ENCODE measurements around the gene COPZ1. TPM values are rescaled to one million over a fixed set of nuclear protein-coding genes. Genes with fewer than 3 reads are reported as not detected.
A peak's percentile ranks its signal among the peaks of the same experiment; 100 is the strongest.
"Not testable (repeated sequence)": the region's sequence is repeated elsewhere in the genome, so short reads cannot be mapped to it uniquely, and the experiment has no call there.

COPZ1 gene, protein sequence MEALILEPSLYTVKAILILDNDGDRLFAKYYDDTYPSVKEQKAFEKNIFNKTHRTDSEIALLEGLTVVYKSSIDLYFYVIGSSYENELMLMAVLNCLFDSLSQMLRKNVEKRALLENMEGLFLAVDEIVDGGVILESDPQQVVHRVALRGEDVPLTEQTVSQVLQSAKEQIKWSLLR
- 186 TPM for polyA plus RNA-seq (2013, experiment 1 of 4)
- 199 TPM for polyA plus RNA-seq (2013, experiment 2 of 4)
- 131 TPM for polyA plus RNA-seq (2013, experiment 3 of 4)
- 163 TPM for polyA plus RNA-seq (2013, experiment 4 of 4)

DNA sequence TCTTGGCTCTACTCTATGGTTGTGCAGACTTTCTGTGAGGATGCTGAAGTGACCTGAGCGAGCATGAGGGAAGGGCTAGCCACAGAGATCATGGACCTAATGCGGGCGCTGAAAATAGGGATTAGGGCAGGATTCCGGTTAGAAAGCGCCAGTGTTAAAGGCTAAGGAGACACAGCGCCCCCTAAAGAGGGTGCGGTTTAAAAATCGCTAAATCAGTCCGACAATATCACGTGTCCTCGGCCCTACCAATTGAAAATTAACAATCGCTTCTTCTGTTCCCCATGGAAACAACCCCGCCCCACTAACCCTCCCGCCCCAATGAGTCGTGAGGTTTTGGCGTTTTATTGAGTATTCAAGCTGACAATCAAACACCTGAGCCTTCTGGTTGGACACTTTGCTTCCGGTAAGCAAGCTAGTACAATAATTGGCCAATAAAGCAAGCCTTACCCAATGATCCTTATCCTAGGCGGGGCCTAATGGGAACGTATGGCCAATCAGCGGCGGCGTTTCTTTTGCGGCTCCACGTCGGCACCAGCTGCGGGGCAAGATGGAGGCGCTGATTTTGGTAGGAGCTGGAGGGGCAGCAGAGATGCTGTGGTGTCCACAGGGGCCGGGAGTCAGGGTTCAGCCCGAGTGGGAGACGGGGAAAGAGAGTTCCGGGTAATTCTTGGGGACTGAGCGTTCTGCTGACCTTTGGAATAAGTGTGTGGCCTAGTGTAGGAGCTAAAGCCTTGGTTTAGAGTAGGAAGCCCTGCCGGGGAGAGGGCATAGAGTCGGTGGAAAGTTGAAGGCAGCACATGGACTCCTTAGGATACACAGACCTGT is at the start of gene COPZ1:
TSS of gene COPZ1 (plus strand) at position 515 of the 825 bp plus-strand sequence. CDS start at position 548, 33 bp downstream.
- peak within 1 kb of the TSS; percentile 78 for H3K27ac ChIP-seq (ENCODE audit: insufficient read depth, low read depth, low read length, poor library complexity, severe bottlenecking)
- 2% methylated on average over 34 of the region's 34 CpGs for WGBS, 2 experiments
- no peaks in the 10 kb centered on the region for H3K36me3 ChIP-seq (ENCODE audit: control insufficient read depth, insufficient read depth, low read length)
- H3K27me3 ChIP-seq (ENCODE audit: control insufficient read depth, insufficient read depth, low read length, poor library complexity, severe bottlenecking) = no peaks in the 10 kb centered on the region
- H3K4me3 ChIP-seq (ENCODE audit: insufficient read depth, low read depth, low read length) = peak within 1 kb of the TSS; percentile 90
- peaks cover under 1% of the 10 kb centered on the region for H3K4me1 ChIP-seq (ENCODE audit: control insufficient read depth, insufficient read depth, low read length)
- no peaks in the 10 kb centered on the region for H3K9me3 ChIP-seq (ENCODE audit: control insufficient read depth, low read length)

DNA sequence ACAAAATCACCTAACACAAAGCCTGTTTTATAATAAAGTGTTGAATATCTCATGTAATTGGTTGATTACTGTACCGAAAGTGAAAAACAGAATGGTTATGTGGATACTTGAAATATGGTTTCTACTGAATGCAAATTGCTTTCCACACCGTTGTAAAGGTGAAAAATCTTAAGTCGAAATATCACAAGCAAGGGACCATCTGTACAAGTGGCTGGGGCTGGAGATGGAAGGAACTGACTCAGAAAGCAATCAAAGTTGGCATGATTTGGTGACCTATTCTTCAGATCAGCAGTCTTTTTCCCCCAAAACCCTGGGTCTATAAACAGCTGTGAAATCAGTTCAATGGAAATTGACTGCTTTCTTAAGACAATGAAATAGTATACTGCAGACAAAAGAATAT is 48.6 kb upstream of the COPZ1 start:
- no peaks in the 10 kb centered on the region for H3K27me3 ChIP-seq (ENCODE audit: control insufficient read depth, insufficient read depth, low read length, poor library complexity, severe bottlenecking)
- H3K36me3 ChIP-seq (ENCODE audit: control insufficient read depth, insufficient read depth, low read length) = peaks cover 6% of the 10 kb centered on the region
- H3K27ac ChIP-seq (ENCODE audit: insufficient read depth, low read depth, low read length, poor library complexity, severe bottlenecking) = no peak overlapping the region
- H3K9me3 ChIP-seq (ENCODE audit: control insufficient read depth, low read length) = no peaks in the 10 kb centered on the region
- WGBS, 2 experiments = 97 to 98% methylated on average over 3 of the region's 3 CpGs
- peaks cover 17% of the 10 kb centered on the region for H3K4me1 ChIP-seq (ENCODE audit: control insufficient read depth, insufficient read depth, low read length)
- H3K4me3 ChIP-seq (ENCODE audit: insufficient read depth, low read depth, low read length) = no peak overlapping the region

DNA sequence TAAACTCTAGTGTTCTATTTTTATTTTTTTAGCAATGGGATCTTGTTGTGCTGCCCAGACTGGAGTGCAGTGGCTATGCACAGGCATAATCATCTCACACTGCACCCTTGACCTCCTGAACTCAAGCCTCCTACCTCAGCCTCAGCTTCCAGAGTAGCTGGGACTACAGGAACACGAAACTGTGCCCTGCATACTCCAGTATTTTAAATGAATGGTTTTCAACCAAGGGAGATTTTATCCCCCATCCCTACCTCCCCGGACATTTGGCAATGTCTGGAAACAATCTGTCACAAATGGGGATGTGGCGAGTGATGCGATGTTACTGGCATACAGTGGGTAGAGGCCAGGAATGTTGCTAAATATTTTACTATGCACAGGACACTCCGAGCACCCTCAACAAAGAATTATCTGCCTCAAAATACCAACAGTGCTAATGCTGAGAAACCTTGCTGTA is 47.1 kb upstream of the COPZ1 start:
- 81 to 86% methylated on average over 5 of the region's 5 CpGs for WGBS, 2 experiments
- H3K36me3 ChIP-seq (ENCODE audit: control insufficient read depth, insufficient read depth, low read length) = peaks cover 19% of the 10 kb centered on the region

DNA sequence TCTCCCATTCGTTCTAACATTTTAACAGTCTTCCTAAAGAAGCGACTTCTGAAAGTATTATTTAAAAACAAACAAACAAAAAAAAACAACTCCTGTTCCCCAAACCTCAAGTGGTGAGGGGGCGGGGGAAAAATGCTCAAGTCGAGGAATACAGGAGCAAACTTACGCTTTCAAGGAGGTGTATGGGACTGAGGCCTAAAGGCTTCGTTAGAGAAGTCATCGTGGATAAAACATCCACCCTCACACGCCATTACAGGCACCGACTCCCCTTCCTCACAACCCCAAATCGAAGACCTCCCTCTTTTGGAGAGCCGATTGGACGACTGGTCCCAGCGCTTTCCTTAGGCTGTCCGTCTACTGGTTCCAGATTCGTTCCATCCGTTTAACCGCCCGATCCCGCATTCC is 45.7 kb upstream of the COPZ1 start:
- Histone ChIP-seq H3K4me1 (ENCODE audit: control insufficient read depth, insufficient read depth, low read length) (peaks cover 28% of the 10 kb centered on the region), H3K36me3 (ENCODE audit: control insufficient read depth, insufficient read depth, low read length) (peaks cover 29% of the 10 kb centered on the region), H3K27ac (ENCODE audit: insufficient read depth, low read depth, low read length, poor library complexity, severe bottlenecking) (peak overlapping the region; percentile 92), H3K27me3 (ENCODE audit: control insufficient read depth, insufficient read depth, low read length, poor library complexity, severe bottlenecking) (no peaks in the 10 kb centered on the region), H3K4me3 (ENCODE audit: insufficient read depth, low read depth, low read length) (peak overlapping the region; percentile 65), H3K9me3 (ENCODE audit: control insufficient read depth, low read length) (no peaks in the 10 kb centered on the region)
- WGBS, 2 experiments = 0% methylated on average over 19 of the region's 19 CpGs

More for the DNA sequence above, 47.1 kb upstream of the COPZ1 start:
- Histone ChIP-seq H3K27ac (ENCODE audit: insufficient read depth, low read depth, low read length, poor library complexity, severe bottlenecking) (no peak overlapping the region), H3K4me3 (ENCODE audit: insufficient read depth, low read depth, low read length) (peak overlapping the region; percentile 65), H3K9me3 (ENCODE audit: control insufficient read depth, low read length) (no peaks in the 10 kb centered on the region), H3K27me3 (ENCODE audit: control insufficient read depth, insufficient read depth, low read length, poor library complexity, severe bottlenecking) (no peaks in the 10 kb centered on the region), H3K4me1 (ENCODE audit: control insufficient read depth, insufficient read depth, low read length) (peaks cover 17% of the 10 kb centered on the region)

DNA sequence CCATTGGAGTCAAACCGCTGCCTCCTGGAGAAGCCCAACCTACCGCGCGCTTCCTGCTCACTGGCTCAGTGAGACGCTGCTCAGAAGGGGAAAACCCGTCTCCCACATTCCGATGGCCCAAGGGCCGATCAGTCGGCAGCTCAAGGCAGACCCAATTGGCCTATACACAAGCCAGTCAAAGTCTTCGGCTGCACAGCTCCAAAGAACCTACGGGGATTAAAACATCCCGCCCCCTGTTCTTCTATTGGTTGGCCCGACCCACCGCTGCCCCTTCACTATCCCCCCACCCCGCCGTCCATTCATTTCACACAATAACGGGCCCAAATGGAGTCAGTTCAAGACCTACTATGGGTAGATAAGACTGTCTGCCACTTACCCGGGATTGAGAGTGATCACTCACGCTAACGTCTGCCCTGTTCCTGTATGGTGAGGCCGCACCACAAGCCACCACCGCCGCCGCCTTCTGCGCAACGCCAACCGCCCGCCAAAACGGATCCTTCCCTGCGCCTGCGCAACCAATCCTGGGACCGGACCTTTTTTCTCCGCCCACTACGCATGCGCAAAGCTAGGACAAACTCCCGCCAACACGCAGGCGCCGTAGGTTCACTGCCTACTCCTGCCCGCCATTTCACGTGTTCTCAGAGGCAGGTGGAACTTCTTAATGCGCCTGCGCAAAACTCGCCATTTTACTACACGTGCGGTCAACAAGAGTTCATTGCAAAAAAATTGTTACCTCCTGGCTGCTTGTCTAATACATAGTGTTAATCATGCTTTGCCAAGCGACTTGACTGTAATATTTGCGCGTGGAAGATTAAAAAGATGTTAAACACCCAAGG is 45.1 kb upstream of the COPZ1 start, which contains the start of gene CBX5:
TSS of gene CBX5 (minus strand) at position 491 of the 836 bp plus-strand sequence. CDS start 22,472 bp downstream, outside the sequence.
- 0% methylated on average over 49 of the region's 49 CpGs for WGBS, 2 experiments
- H3K4me3 ChIP-seq (ENCODE audit: insufficient read depth, low read depth, low read length) = peak within 1 kb of the TSS; percentile 65
- peaks cover 29% of the 10 kb centered on the region for H3K4me1 ChIP-seq (ENCODE audit: control insufficient read depth, insufficient read depth, low read length)
- H3K36me3 ChIP-seq (ENCODE audit: control insufficient read depth, insufficient read depth, low read length) = peaks cover 31% of the 10 kb centered on the region
- peak within 1 kb of the TSS; percentile 92 for H3K27ac ChIP-seq (ENCODE audit: insufficient read depth, low read depth, low read length, poor library complexity, severe bottlenecking)
- H3K9me3 ChIP-seq (ENCODE audit: control insufficient read depth, low read length) = no peaks in the 10 kb centered on the region
- no peaks in the 10 kb centered on the region for H3K27me3 ChIP-seq (ENCODE audit: control insufficient read depth, insufficient read depth, low read length, poor library complexity, severe bottlenecking)

DNA sequence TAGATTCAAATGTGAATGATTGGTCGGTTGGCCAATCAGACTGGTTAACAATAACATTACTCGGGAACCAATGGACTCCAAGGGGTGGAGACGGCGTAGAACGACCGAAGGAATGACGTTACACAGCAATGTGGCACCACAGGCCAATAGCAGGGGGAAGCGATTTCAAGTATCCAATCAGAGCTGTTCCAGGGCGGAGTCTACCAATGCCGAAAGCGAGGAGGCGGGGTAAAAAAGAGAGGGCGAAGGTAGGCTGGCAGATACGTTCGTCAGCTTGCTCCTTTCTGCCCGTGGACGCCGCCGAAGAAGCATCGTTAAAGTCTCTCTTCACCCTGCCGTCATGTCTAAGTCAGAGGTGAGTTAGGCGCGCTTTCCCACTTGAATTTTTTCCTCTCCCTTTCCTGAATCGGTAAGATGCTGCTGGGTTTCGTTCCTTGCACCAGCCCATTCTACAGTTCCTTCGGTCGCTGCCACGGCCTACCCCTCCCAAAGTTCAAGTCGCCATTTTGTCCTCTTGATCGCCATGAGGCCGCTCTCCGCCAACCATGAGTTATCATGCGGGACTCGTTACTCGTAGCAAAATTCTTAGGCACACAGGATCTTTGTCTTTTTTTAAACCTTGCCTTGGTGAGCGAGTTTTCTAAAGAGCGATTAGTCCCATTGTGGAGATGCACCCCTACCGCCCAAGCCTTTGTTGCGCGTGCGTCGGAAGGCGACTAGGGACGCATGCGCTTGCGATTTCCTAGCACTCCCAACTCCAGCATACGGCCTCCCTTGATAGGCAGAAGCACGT is 44.3 kb upstream of the COPZ1 start, which contains the start of gene HNRNPA1:
TSS of gene HNRNPA1 (plus strand) at position 259 of the 793 bp plus-strand sequence. CDS start at position 341, 82 bp downstream.
- Histone ChIP-seq H3K4me3 (ENCODE audit: insufficient read depth, low read depth, low read length) (peak within 1 kb of the TSS; percentile 65), H3K27me3 (ENCODE audit: control insufficient read depth, insufficient read depth, low read length, poor library complexity, severe bottlenecking) (no peaks in the 10 kb centered on the region), H3K4me1 (ENCODE audit: control insufficient read depth, insufficient read depth, low read length) (peaks cover 29% of the 10 kb centered on the region), H3K27ac (ENCODE audit: insufficient read depth, low read depth, low read length, poor library complexity, severe bottlenecking) (peak within 1 kb of the TSS; percentile 92), H3K36me3 (ENCODE audit: control insufficient read depth, insufficient read depth, low read length) (peaks cover 34% of the 10 kb centered on the region), H3K9me3 (ENCODE audit: control insufficient read depth, low read length) (no peaks in the 10 kb centered on the region)
- 0% methylated on average over 48 of the region's 48 CpGs for WGBS, 2 experiments

DNA sequence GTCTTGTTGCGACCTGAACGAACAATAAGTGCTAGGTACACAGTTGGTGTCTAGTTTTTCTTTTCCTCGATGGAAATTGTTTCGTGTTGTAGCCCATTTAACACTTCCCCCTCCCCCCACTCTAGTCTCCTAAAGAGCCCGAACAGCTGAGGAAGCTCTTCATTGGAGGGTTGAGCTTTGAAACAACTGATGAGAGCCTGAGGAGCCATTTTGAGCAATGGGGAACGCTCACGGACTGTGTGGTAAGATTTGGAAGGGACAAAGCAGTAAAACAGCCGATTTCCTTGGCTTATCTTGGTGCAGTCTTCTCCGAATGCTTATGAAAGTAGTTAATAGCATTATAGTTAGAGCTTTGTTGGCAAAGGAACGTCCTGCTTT is 43.7 kb upstream of the COPZ1 start:
- WGBS, 2 experiments = 0 to 1% methylated on average over 7 to 9 of the region's 10 CpGs
- not testable (repeated sequence) for H3K9me3 ChIP-seq (ENCODE audit: control insufficient read depth, low read length); H3K27me3 ChIP-seq (ENCODE audit: control insufficient read depth, insufficient read depth, low read length, poor library complexity, severe bottlenecking)
- Histone ChIP-seq H3K4me3 (ENCODE audit: insufficient read depth, low read depth, low read length) (peak overlapping the region; percentile 65), H3K27ac (ENCODE audit: insufficient read depth, low read depth, low read length, poor library complexity, severe bottlenecking) (peak overlapping the region; percentile 92), H3K36me3 (ENCODE audit: control insufficient read depth, insufficient read depth, low read length) (peaks cover 40% of the 10 kb centered on the region), H3K4me1 (ENCODE audit: control insufficient read depth, insufficient read depth, low read length) (peaks cover 25% of the 10 kb centered on the region)

DNA sequence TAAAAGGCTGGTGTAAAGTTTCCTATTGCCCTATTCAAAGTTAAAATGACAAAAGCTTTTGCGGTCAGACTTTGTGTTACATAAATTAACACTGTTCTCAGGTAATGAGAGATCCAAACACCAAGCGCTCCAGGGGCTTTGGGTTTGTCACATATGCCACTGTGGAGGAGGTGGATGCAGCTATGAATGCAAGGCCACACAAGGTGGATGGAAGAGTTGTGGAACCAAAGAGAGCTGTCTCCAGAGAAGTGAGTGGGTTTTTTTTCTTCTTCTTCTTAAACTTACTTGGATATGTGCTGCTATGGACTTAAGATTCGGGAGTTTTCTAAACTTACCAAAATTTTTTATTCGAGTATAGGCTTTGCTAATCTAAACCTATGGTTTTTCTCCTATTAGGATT is 43.2 kb upstream of the COPZ1 start:
- peaks cover 44% of the 10 kb centered on the region for H3K36me3 ChIP-seq (ENCODE audit: control insufficient read depth, insufficient read depth, low read length)
- not testable (repeated sequence) for H3K27me3 ChIP-seq (ENCODE audit: control insufficient read depth, insufficient read depth, low read length, poor library complexity, severe bottlenecking); H3K27ac ChIP-seq (ENCODE audit: insufficient read depth, low read depth, low read length, poor library complexity, severe bottlenecking); H3K9me3 ChIP-seq (ENCODE audit: control insufficient read depth, low read length)
- H3K4me3 ChIP-seq (ENCODE audit: insufficient read depth, low read depth, low read length) = peak overlapping the region; percentile 65
- WGBS, 2 experiments = 4 to 11% methylated on average over 2 to 4 of the region's 4 CpGs
- H3K4me1 ChIP-seq (ENCODE audit: control insufficient read depth, insufficient read depth, low read length) = peaks cover 21% of the 10 kb centered on the region

DNA sequence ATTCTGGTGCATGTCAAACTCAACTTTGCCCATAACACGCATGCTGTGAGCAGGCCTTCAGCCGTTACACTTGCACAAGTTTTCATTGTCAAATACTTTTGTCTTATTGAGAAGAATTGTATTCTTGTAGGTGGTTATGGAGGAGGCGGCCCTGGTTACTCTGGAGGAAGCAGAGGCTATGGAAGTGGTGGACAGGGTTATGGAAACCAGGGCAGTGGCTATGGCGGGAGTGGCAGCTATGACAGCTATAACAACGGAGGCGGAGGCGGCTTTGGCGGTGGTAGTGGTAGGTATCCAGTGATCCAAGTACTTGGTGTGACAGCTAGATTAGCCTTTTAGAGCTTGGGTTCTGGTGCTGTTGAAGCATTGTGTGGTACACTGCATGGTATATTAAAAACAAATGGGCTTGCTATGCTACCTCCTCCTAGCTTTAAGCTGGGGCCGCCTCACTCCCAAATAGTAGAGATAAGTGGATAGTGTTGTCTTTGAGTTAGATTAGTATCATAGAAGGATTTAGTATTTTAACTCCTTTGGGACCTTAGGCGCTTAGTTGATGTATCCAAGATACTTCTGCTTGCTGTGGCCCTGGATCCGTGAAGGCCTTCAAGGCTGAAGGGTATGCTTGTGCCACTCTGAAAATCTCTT is 41.9 kb upstream of the COPZ1 start:
- Histone ChIP-seq H3K9me3 (ENCODE audit: control insufficient read depth, low read length) (no peaks in the 10 kb centered on the region), H3K36me3 (ENCODE audit: control insufficient read depth, insufficient read depth, low read length) (peaks cover 56% of the 10 kb centered on the region), H3K27me3 (ENCODE audit: control insufficient read depth, insufficient read depth, low read length, poor library complexity, severe bottlenecking) (no peaks in the 10 kb centered on the region), H3K27ac (ENCODE audit: insufficient read depth, low read depth, low read length, poor library complexity, severe bottlenecking) (peak overlapping the region; percentile 4), H3K4me1 (ENCODE audit: control insufficient read depth, insufficient read depth, low read length) (peaks cover 13% of the 10 kb centered on the region), H3K4me3 (ENCODE audit: insufficient read depth, low read depth, low read length) (peak overlapping the region; percentile 65)
- WGBS, 2 experiments = 57 to 70% methylated on average over 11 of the region's 11 CpGs
